ENCODE measurements around the gene ADTRP.

Gene ADTRP

DNA sequence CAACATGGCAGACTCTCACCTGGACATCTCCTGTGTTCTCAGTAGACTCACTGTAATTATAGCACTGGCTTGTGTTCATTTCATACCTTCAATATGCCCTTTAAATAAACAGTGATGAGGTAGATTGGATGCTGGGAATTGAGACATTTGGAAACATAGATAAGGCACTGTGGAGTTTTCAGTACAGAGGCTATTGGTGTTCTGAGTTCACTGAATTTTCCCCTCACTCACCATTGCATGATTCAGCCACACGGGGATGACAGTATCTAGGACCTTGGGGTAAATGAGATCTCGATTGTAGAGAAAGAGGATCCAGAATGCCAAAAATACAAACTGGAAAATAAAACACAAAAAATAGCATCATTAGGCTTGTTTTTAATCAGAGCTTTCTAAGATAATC, 12.6 kb downstream of the ADTRP start:
- no peak overlapping the region for H3K4me3 ChIP-seq (ENCODE audit: low read depth, low read length)
- DNase-seq (ENCODE audit: low read depth) = no peak
- peak; percentile 8 for TF ChIP-seq CTCF (IDR thresholded peaks at IDR 0.05; ENCODE audit: low read depth, low read length, missing control alignments)

DNA sequence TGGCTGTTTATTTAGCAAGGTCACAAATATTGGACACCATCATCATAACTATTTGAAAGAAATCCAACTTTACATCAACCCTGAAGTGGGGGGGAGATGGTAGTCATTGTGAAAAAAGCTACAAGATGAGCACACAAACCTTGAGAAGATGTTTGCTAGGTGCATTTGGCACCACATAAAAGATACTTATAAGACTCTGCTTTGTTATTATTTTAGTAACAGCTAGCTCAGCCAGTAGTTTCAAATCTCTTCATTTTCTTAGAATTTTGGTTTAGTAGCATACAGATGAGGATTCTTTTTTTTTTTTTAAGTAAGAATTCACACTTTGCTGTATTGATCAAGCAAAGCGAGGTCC, 14.4 kb downstream of the ADTRP start:
- no peak for TF ChIP-seq CTCF (IDR thresholded peaks at IDR 0.05; ENCODE audit: low read depth, low read length, missing control alignments)
- DNase-seq (ENCODE audit: low read depth) = no peak
- no peak overlapping the region for H3K4me3 ChIP-seq (ENCODE audit: low read depth, low read length)

DNA sequence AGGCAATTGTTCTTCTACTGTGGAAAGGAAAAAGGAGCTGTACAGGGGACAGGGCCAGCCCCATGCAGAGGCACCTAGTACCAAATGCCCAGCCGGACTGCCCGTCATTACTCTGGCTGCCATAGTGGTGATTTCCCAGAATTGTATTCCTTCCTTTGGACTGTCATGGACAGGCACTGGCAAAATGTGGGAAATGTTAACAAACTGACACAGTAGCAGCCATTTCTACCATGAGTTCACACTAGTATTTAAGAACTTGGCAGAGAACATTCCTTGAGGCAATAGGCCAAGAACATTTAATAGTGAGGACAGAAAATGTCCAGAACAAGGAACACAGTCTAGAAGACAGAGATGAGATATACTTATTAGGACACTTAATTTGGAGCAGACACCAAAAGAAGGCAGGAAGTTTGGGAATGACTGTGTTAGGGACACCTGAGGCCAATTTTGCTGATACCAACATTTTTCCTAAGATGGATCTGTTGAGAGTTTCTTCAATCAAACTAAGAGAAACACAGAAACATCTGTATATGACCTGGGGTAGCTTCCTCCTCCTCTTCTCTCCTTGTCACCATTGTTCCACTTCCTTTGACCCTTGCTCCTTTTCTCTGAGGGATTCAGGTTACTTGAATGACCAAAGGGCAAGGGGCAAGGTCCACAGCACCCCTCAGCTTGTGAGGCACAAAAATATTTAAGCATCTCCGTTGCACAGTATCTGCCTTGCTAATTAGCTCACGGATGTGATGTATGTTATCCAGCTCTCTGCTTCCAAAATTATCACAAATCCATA, 14.9 kb downstream of the ADTRP start:
- DNase-seq (ENCODE audit: low read depth) = no peak
- no peak for TF ChIP-seq CTCF (IDR thresholded peaks at IDR 0.05; ENCODE audit: low read depth, low read length, missing control alignments)
- H3K4me3 ChIP-seq (ENCODE audit: low read depth, low read length) = no peak overlapping the region

GRCh38 chr6:11762794-11763459, 15.7 kb downstream of the ADTRP start:
- no peak for TF ChIP-seq CTCF (IDR thresholded peaks at IDR 0.05; ENCODE audit: low read depth, low read length, missing control alignments)
- H3K4me3 ChIP-seq (ENCODE audit: low read depth, low read length) = no peak overlapping the region
- DNase-seq (ENCODE audit: low read depth) = no peak

DNA sequence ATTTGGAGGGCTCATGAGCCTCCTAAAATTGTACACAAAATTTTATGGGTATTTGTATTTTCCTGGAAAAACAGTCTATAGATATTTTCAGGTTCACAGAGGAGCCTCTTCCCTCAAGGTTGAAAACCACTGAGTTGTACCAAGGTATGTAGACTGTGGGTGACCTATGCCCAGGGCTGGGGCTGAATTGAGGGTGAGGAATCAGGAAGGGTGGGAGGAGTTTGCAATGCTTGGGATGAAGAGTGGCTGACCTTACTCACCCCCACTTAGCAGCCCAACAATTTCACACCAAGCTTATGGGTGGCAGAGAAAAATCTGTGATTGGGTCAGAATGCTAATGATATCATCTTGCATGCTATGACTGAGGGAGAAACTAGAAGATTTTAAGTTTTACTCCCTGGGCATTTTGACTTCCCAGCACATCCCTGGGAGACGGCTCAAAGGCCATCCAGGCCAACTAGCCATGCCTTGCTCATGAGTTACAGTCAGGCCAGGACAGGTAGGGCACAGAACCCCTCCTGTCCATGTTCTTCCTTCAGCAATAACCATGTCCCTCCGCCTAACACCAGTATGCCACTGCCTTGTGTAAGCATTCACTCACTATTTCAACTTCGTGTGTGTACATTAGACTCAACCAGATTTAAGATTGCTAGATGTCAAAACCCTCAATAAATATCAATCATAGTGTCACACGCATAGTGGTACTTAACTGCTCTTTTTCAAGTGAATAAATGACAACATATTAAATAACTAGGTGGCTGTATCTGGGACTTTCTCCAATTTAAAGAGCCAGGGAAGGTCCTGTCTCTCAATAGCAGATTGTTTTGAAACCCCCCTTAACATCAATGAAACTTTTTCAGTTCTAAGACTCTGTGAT, 16.6 kb downstream of the ADTRP start:
- TF ChIP-seq CTCF (IDR thresholded peaks at IDR 0.05; ENCODE audit: low read depth, low read length, missing control alignments) = no peak
- DNase-seq (ENCODE audit: low read depth) = no peak

DNA sequence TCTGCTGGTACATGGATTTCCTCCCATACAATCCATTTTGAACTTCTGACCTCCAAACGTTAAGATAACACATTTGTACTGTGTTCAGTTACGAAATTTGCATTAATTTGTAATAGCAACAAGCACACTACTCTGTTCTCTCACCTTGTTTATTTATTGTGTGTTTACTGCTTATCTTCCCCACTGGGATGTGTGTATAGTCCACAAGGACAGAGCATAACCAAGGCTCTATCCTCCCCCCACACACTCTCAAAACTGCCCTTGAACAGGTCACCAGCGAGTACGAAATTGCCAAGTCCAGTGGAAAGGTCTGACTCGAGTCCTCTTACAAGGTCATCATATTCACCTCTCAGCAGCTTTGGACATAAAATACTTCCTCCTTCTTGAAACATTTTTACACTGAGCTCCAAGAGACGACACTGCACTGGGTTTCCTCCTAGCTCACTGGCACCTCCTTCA, 18.6 kb downstream of the ADTRP start:
- no peak for TF ChIP-seq CTCF (IDR thresholded peaks at IDR 0.05; ENCODE audit: low read depth, low read length, missing control alignments)
- no peak for DNase-seq (ENCODE audit: low read depth)
- no peak overlapping the region for H3K4me3 ChIP-seq (ENCODE audit: low read depth, low read length)

More for the DNA sequence above, 16.6 kb downstream of the ADTRP start:
- H3K4me3 ChIP-seq (ENCODE audit: low read depth, low read length) = no peak overlapping the region

Measured in GM12864 (cell line).